ENCODE measurements around the gene RCAN1.

DNA sequence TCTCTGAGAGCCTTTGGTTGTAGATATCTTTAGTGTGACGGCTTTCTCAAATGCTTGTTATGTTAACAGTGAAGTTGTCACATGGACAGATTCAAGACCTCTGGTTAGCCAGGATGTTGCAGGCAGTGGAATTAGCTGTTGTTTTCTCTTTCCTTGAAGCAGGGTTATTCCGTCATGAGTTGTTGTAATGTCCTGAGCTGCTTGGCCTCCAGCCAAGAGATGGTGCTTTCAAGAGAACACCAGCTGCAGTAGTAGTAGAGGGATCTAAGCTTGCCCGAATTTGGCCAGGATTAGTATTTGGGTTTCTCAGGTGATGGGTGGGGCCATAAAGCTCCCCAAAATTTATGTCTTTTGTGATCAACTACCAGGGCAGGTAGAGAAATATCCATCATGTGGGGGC, 116.3 kb downstream of the RCAN1 start:
- TF ChIP-seq SIN3A (IDR thresholded peaks at IDR 0.05; ENCODE audit: borderline replicate concordance, insufficient read depth, low read length), result no peak
- TF ChIP-seq, protein P1, sequence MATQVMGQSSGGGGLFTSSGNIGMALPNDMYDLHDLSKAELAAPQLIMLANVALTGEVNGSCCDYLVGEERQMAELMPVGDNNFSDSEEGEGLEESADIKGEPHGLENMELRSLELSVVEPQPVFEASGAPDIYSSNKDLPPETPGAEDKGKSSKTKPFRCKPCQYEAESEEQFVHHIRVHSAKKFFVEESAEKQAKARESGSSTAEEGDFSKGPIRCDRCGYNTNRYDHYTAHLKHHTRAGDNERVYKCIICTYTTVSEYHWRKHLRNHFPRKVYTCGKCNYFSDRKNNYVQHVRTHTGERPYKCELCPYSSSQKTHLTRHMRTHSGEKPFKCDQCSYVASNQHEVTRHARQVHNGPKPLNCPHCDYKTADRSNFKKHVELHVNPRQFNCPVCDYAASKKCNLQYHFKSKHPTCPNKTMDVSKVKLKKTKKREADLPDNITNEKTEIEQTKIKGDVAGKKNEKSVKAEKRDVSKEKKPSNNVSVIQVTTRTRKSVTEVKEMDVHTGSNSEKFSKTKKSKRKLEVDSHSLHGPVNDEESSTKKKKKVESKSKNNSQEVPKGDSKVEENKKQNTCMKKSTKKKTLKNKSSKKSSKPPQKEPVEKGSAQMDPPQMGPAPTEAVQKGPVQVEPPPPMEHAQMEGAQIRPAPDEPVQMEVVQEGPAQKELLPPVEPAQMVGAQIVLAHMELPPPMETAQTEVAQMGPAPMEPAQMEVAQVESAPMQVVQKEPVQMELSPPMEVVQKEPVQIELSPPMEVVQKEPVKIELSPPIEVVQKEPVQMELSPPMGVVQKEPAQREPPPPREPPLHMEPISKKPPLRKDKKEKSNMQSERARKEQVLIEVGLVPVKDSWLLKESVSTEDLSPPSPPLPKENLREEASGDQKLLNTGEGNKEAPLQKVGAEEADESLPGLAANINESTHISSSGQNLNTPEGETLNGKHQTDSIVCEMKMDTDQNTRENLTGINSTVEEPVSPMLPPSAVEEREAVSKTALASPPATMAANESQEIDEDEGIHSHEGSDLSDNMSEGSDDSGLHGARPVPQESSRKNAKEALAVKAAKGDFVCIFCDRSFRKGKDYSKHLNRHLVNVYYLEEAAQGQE (IDR thresholded peaks at IDR 0.05; ENCODE audit: insufficient read depth in 1 of 2, low read depth in 2 of 2, low read length in 2 of 2), result no peak
